PC-3 (cell line): Measurements from ENCODE around the gene GALNS. TPM values are rescaled to one million over a fixed set of nuclear protein-coding genes. Genes with fewer than 3 reads are reported as not detected.
"Not testable (repeated sequence)": the region's sequence is repeated elsewhere in the genome, so short reads cannot be mapped to it uniquely, and the experiment has no call there.

Experiments
- ATAC-seq: fragments of 200-7000 bp; cut with Tn5 transposase; 2 replicates; pipeline ENCODE4 v1.9.1; 2020; ENCODE audit warnings: mild to moderate bottlenecking, moderate library complexity
- BruUV-seq: library from RNA; stranded (reverse); fragments of 400-500 nt; replicated peaks from 2 replicates; lab custom pipeline; 2021; lab: Mats Ljungman, UMichigan
- CTCF ChIA-PET: fragments of 300-600 bp; sonication (Branson Sonifier 250); formaldehyde crosslinking; loops from one replicate; lab custom pipeline; 2022; ENCODE audit warnings: antibody characterized with exemption; lab: Charles Lee
- POLR2A ChIA-PET: fragments of 300-600 bp; sonication (Branson Sonifier 250); formaldehyde crosslinking; loops from one replicate; lab custom pipeline; 2022; ENCODE audit warnings: antibody characterized with exemption; ENCODE audit not compliant: unreplicated experiment; lab: Charles Lee
- DNase-seq: peaks from one replicate; pipeline ENCODE4 v3.0.0-alpha.2; 2015
- H2AFZ ChIP-seq: fragments of 300-600 bp; sonication (generic); 2 replicates; pipeline ENCODE4 v1.6.0; 2016; ENCODE audit warnings: antibody characterized with exemption, low read length
- H3F3A ChIP-seq: fragments of 300-600 bp; sonication (generic); one replicate; pipeline ENCODE4 v1.6.0; 2017; ENCODE audit warnings: antibody characterized with exemption, low read length, control low read depth, mild to moderate bottlenecking; ENCODE audit not compliant: unreplicated experiment
- H3K27ac ChIP-seq: fragments of 300-600 bp; sonication (generic); 2 replicates; pipeline ENCODE4 v1.5.1; 2016; ENCODE audit warnings: mild to moderate bottlenecking, low read length
- H3K27me3 ChIP-seq: fragments of 300-600 bp; sonication (generic); 2 replicates; pipeline ENCODE4 v1.6.1; 2016; ENCODE audit warnings: low read length, mixed read lengths
- H3K36me3 ChIP-seq: fragments of 300-600 bp; sonication (generic); 2 replicates; pipeline ENCODE4 v1.6.1; 2016; ENCODE audit warnings: low read depth, mixed run types, low read length, mixed read lengths
- H3K4me1 ChIP-seq: fragments of 300-600 bp; sonication (generic); 2 replicates; pipeline ENCODE4 v1.5.1; 2016; ENCODE audit warnings: low read length; ENCODE audit not compliant: insufficient read depth
- H3K4me2 ChIP-seq: fragments of 300-600 bp; sonication (generic); 2 replicates; pipeline ENCODE4 v1.6.0; 2016; ENCODE audit warnings: low read length
- H3K4me3 ChIP-seq: fragments of 300-600 bp; sonication (generic); 2 replicates; pipeline ENCODE4 v1.5.1; 2016; ENCODE audit warnings: mild to moderate bottlenecking, low read length, mixed read lengths
- H3K79me2 ChIP-seq: fragments of 300-600 bp; sonication (generic); 2 replicates; pipeline ENCODE4 v1.6.1; 2017; ENCODE audit warnings: low read length, mixed read lengths
- H3K9ac ChIP-seq: fragments of 300-600 bp; sonication (generic); 2 replicates; pipeline ENCODE4 v1.6.0; 2016; ENCODE audit warnings: mild to moderate bottlenecking, low read length
- H3K9me2 ChIP-seq: fragments of 300-600 bp; sonication (generic); replicated peaks from 2 replicates; pipeline ENCODE4 v1.6.1; 2016; ENCODE audit warnings: mixed run types, low read length, mixed read lengths
- H3K9me3 ChIP-seq: fragments of 300-600 bp; sonication (generic); 2 replicates; pipeline ENCODE4 v1.6.1; 2016; ENCODE audit warnings: low read length, mixed read lengths
- H4K20me1 ChIP-seq: fragments of 300-600 bp; sonication (generic); 2 replicates; pipeline ENCODE4 v1.6.1; 2016; ENCODE audit warnings: low read length, mixed read lengths
- CTCF ChIP-seq: fragments of 300-600 bp; sonication (generic); conservative IDR thresholded peaks from 2 replicates; pipeline ENCODE4 v1.5.1; 2017; ENCODE audit warnings: antibody characterized with exemption, low read depth, mild to moderate bottlenecking, low read length
- EZH2 ChIP-seq: fragments of 300-600 bp; sonication (generic); IDR thresholded peaks from one replicate; pipeline ENCODE4 v1.6.1; 2017; ENCODE audit warnings: antibody characterized with exemption, mild to moderate bottlenecking, low read length; ENCODE audit not compliant: unreplicated experiment
- EZH2phosphoT487 ChIP-seq: fragments of 300-600 bp; sonication (generic); IDR thresholded peaks from 2 replicates; pipeline ENCODE4 v1.6.1; 2018; ENCODE audit warnings: mild to moderate bottlenecking, antibody characterized with exemption, low read length, borderline replicate concordance
- intact Hi-C: fragments of 100-400 bp; cut with micrococcal nuclease; formaldehyde crosslinking; loops from 2 replicates; pipeline ENCODE4 v1.9.0; 2023
- total RNA-seq: library from RNA; depleted of rRNA; stranded (reverse); fragments of >200 nt; gene quantifications from 2 replicates; pipeline ENCODE4 v1.2.3, GENCODE V29; 2014

GALNS gene
- total RNA-seq, 1 experiment from 2014 or later: 18.3 TPM

- POLR2A ChIA-PET: no interaction called here
- Histone ChIP-seq H3K27me3 (no peaks in the 10 kb centered on the region), H4K20me1 (no peaks in the 10 kb centered on the region), H3K4me3 (no peak overlapping the region), H2AFZ (no peak overlapping the region), H3K9me2 (no peaks in the 10 kb centered on the region), H3K79me2 (no peaks in the 10 kb centered on the region), H3K27ac (no peak overlapping the region), H3K36me3 (no peaks in the 10 kb centered on the region), H3K9me3 (no peaks in the 10 kb centered on the region), H3K4me1 (no peaks in the 10 kb centered on the region), H3K4me2 (no peak overlapping the region), H3F3A (no peaks in the 10 kb centered on the region), H3K9ac (no peak overlapping the region)
- ATAC-seq: no peak
- TF ChIP-seq EZH2: no peak
- TF ChIP-seq EZH2phosphoT487: no peak
- TF ChIP-seq CTCF: no peak
- intact Hi-C loops: no loop called here
- CTCF ChIA-PET: no interaction called here
- no peak for DNase-seq
- BruUV-seq: no TSS peak
These were observed 38.0 kb upstream of the GALNS start for GRCh38 chr16:88894681-88895300.

GRCh38 chr16:88894266-88894665 is 37.5 kb upstream of the GALNS start:
- H3K4me2 ChIP-seq, H3K4me1 ChIP-seq, H3K36me3 ChIP-seq, H4K20me1 ChIP-seq, POLR2A ChIA-PET, H3K9me3 ChIP-seq, CTCF ChIA-PET, ATAC-seq, BruUV-seq, DNase-seq, H3K27me3 ChIP-seq, intact Hi-C loops, H3K9me2 ChIP-seq, H3K9ac ChIP-seq, H3K4me3 ChIP-seq, H2AFZ ChIP-seq, H3K79me2 ChIP-seq, H3K27ac ChIP-seq, H3F3A ChIP-seq: not testable (repeated sequence)

GRCh38 chr16:88893127-88893968 is 36.6 kb upstream of the GALNS start:
- ATAC-seq: no peak
- no peaks in the 10 kb centered on the region for H3K9me3 ChIP-seq
- DNase-seq: no peak
- H3K27me3 ChIP-seq: no peaks in the 10 kb centered on the region
- H3K36me3 ChIP-seq: no peaks in the 10 kb centered on the region
- ChIA-PET POLR2A (no interaction called here), CTCF (no interaction called here)
- no TSS peak for BruUV-seq
- no peak overlapping the region for H3K27ac ChIP-seq
- no peaks in the 10 kb centered on the region for H4K20me1 ChIP-seq
- TF ChIP-seq EZH2: no peak
- TF ChIP-seq CTCF: no peak
- no peak for TF ChIP-seq EZH2phosphoT487
- H3K79me2 ChIP-seq: no peaks in the 10 kb centered on the region
- intact Hi-C loops: no loop called here
- H3K4me1 ChIP-seq: no peaks in the 10 kb centered on the region
- no peak overlapping the region for H3K4me2 ChIP-seq
- no peak overlapping the region for H3K4me3 ChIP-seq
- H3K9me2 ChIP-seq: no peaks in the 10 kb centered on the region
- no peak overlapping the region for H3K9ac ChIP-seq
- no peak overlapping the region for H2AFZ ChIP-seq
- H3F3A ChIP-seq: no peaks in the 10 kb centered on the region
